ENCODE measurements around the gene PDE4D.

The PDE4D gene

GRCh38 chr5:59850766-59851165, 42.8 kb downstream of the PDE4D start:
- Histone ChIP-seq H3K9me3 (ENCODE audit: severe bottlenecking) (no peaks in the 10 kb centered on the region), H3K36me3 (no peaks in the 10 kb centered on the region), H3K4me3 (ENCODE audit: low read depth, low read length) (no peak overlapping the region), H3K27ac (no peak overlapping the region), H3K27me3 (ENCODE audit: insufficient read depth, low read depth, severe bottlenecking) (no peaks in the 10 kb centered on the region)
- DNase-seq, result no peak
- TF ChIP-seq, protein P1, sequence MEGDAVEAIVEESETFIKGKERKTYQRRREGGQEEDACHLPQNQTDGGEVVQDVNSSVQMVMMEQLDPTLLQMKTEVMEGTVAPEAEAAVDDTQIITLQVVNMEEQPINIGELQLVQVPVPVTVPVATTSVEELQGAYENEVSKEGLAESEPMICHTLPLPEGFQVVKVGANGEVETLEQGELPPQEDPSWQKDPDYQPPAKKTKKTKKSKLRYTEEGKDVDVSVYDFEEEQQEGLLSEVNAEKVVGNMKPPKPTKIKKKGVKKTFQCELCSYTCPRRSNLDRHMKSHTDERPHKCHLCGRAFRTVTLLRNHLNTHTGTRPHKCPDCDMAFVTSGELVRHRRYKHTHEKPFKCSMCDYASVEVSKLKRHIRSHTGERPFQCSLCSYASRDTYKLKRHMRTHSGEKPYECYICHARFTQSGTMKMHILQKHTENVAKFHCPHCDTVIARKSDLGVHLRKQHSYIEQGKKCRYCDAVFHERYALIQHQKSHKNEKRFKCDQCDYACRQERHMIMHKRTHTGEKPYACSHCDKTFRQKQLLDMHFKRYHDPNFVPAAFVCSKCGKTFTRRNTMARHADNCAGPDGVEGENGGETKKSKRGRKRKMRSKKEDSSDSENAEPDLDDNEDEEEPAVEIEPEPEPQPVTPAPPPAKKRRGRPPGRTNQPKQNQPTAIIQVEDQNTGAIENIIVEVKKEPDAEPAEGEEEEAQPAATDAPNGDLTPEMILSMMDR (IDR thresholded peaks at IDR 0.05; ENCODE audit: low read depth, low read length), result no peak

DNA sequence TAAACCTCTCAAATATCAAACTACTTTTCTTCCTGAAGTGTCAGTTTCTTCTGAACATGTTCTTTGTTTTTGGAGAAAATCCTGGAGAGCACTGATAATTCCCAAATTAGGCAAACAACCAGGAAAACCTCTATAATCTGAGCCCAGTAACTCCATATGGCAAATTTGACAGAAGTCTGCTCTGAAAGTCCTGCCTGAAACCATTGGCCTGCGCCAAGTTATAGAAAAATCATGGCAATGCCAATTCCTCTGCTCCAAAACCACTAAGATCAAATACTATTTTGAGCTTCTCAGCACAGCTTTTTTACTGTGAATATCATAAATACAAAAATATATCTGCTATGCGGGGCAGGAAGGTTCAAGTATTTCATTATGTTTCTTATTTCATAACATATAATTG, 45.9 kb downstream of the PDE4D start:
- Histone ChIP-seq H3K9me3 (ENCODE audit: severe bottlenecking) (no peaks in the 10 kb centered on the region), H3K27me3 (ENCODE audit: insufficient read depth, low read depth, severe bottlenecking) (no peaks in the 10 kb centered on the region), H3K4me3 (ENCODE audit: low read depth, low read length) (no peak overlapping the region), H3K36me3 (no peaks in the 10 kb centered on the region), H3K27ac (no peak overlapping the region)
- TF ChIP-seq, protein P1 (IDR thresholded peaks at IDR 0.05; ENCODE audit: low read depth, low read length), result no peak
- DNase-seq, result no peak

- Histone ChIP-seq H3K4me3 (ENCODE audit: low read depth, low read length) (no peak overlapping the region), H3K27me3 (ENCODE audit: insufficient read depth, low read depth, severe bottlenecking) (no peaks in the 10 kb centered on the region), H3K36me3 (no peaks in the 10 kb centered on the region), H3K27ac (no peak overlapping the region), H3K9me3 (ENCODE audit: severe bottlenecking) (no peaks in the 10 kb centered on the region)
- TF ChIP-seq, protein P1 (IDR thresholded peaks at IDR 0.05; ENCODE audit: low read depth, low read length), result no peak
- no peak for DNase-seq
Measured at GRCh38 chr5:59845730-59846129, 47.8 kb downstream of the PDE4D start.

DNA sequence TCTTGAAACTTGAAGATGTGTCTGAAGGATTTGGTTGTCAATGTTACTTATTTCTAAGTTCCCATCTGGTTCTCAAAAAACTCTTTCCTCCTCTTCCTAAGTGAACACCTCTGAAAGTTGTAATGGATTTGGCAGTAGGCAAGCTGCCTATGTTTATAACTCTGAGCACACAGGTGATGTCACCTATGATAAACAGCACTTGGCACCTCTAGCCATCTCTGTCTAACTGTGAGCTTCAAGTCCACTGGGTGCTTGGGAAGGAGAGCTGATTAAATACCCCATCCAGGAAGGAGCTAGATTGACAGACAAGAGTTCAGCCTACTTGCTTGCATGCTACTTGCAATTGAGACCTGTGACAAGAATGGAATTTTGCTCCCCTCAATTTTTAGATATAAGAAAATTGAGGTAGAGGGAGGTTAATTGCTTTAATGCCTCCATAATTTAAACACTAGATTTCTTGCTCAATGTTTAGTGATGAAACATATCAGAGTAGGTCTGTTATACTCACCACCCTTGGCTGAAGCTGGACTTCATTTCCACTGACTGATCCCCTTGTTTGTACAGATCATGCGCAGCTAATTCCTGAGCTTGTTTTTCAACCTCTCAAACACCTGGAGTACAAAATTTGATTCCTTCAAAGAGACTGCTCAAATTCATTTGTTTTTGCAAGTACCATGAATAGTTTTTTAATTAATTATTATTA, 49.9 kb downstream of the PDE4D start:
- Histone ChIP-seq H3K4me3 (ENCODE audit: low read depth, low read length) (no peak overlapping the region), H3K36me3 (no peaks in the 10 kb centered on the region), H3K27ac (no peak overlapping the region), H3K27me3 (ENCODE audit: insufficient read depth, low read depth, severe bottlenecking) (no peaks in the 10 kb centered on the region), H3K9me3 (ENCODE audit: severe bottlenecking) (no peaks in the 10 kb centered on the region)
- TF ChIP-seq, protein P1 (IDR thresholded peaks at IDR 0.05; ENCODE audit: low read depth, low read length), result no peak
- DNase-seq, result no peak

DNA sequence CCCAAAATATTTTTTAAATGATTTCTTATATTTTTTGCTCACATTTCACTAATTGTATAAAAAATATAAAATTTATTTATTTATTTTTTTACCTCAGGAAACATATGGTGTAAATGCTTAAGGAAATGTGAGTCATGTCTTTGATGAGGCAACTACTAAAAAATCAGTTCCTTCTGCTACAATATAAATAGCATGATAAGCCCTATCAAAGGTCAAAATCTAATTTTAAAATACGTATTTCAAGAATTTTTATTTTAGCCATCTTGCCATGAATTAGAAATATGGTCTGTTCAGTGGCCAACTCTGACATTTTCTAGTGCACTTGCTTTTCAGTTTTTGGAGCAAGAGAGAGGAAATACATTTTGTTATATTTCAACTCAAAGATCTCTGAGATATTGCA, 50.5 kb downstream of the PDE4D start:
- Histone ChIP-seq H3K27me3 (ENCODE audit: insufficient read depth, low read depth, severe bottlenecking) (no peaks in the 10 kb centered on the region), H3K27ac (no peak overlapping the region), H3K4me3 (ENCODE audit: low read depth, low read length) (no peak overlapping the region), H3K9me3 (ENCODE audit: severe bottlenecking) (no peaks in the 10 kb centered on the region), H3K36me3 (no peaks in the 10 kb centered on the region)
- TF ChIP-seq, protein P1 (IDR thresholded peaks at IDR 0.05; ENCODE audit: low read depth, low read length), result no peak
- DNase-seq, result no peak

GRCh38 chr5:59840200-59840601, 53.3 kb downstream of the PDE4D start:
- Histone ChIP-seq H3K27ac (peak overlapping the region; percentile 29; the same call in 1 of the 2 replicates), H3K9me3 (ENCODE audit: severe bottlenecking) (no peaks in the 10 kb centered on the region), H3K27me3 (ENCODE audit: insufficient read depth, low read depth, severe bottlenecking) (no peaks in the 10 kb centered on the region), H3K36me3 (no peaks in the 10 kb centered on the region), H3K4me3 (ENCODE audit: low read depth, low read length) (peak overlapping the region; percentile 15)
- peak; percentile 74 for DNase-seq
- TF ChIP-seq, protein P1 (IDR thresholded peaks at IDR 0.05; ENCODE audit: low read depth, low read length), result no peak
